PFSK-1 (cell line): ENCODE measurements around the gene STAT6.

Source experiments
- FOXP2 ChIP-seq: optimal IDR thresholded peaks from 2 replicates; pipeline ENCODE3; 2011; ENCODE audit warnings: borderline replicate concordance, control low read depth, inconsistent platforms; ENCODE audit not compliant: insufficient read depth; ENCODE audit errors: extremely low read length, extremely low read depth
- POLR2AphosphoS5 ChIP-seq: IDR thresholded peaks from 2 replicates; pipeline ENCODE4 v1.6.1; 2012; ENCODE audit warnings: low read depth, mild to moderate bottlenecking, control low read depth, low read length, moderate library complexity
- REST ChIP-seq, 2 experiments: IDR thresholded peaks; 2 replicates each; pipeline versions ENCODE4 v1.6.1 to v1.8.0; 2011 to 2012; ENCODE audit warnings: low read depth in 2 of 2, low read length in 2 of 2, control low read depth in 1 of 2, inconsistent platforms in 1 of 2, mild to moderate bottlenecking in 1 of 2, moderate library complexity in 1 of 2; ENCODE audit not compliant: insufficient read depth in 1 of 2

GRCh38 chr12:57087010-57087690 is 24.0 kb downstream of the STAT6 start:
- TF ChIP-seq REST (IDR thresholded peaks at IDR 0.05; ENCODE audit: insufficient read depth in 1 of 2, low read depth in 2 of 2, low read length in 2 of 2) = no peak
- TF ChIP-seq POLR2AphosphoS5 = no peak
- TF ChIP-seq FOXP2 = no peak
